Activated CD4-positive, alpha-beta T cell treated with anti-CD3 and anti-CD28 coated beads for 48 hours (primary cell): ENCODE data around the gene NTN4.
A peak's percentile ranks its signal among the peaks of the same experiment; 100 is the strongest.
"Not testable (repeated sequence)": the region's sequence is repeated elsewhere in the genome, so short reads cannot be mapped to it uniquely, and the experiment has no call there.

Experiments used
- DNase-seq: peaks from one replicate; pipeline ENCODE4 v3.0.0-alpha.2; 2020

The NTN4 gene

DNA sequence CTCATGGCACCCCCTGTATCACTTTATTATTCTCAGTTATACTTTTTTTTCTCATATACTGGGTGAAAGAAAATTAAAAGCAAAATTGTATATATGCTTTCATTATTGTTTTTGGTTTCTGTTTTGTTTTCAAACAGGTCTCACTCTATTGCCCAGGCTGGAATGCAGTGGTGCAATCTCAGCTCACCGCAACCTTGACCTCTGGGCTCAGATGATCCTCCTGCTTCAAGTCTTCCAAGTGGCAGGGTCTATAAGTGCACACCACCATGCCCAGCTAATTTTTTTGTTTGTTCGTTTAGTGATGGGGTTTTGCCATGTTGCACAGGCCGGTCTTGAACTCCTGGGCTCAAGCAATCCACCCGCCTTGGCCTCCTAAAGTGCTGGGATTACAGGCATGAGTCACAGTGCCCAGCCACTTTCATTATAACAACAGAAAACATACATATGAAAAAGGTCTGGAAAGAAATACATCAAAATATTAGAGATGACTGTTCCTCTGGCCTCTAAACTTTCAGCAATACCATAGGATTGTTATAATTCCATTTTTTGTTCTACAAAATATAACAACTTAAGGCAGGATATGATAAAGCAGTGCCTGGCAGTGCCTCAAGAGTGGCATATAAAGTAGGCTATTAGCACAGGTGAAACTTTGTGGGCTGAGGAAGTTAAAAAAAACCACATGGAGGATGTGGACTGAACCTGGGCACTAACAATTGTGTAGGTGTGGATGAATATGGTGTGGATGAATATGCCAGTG lies 5.8 kb upstream of the NTN4 start:
- DNase-seq = no peak

DNA sequence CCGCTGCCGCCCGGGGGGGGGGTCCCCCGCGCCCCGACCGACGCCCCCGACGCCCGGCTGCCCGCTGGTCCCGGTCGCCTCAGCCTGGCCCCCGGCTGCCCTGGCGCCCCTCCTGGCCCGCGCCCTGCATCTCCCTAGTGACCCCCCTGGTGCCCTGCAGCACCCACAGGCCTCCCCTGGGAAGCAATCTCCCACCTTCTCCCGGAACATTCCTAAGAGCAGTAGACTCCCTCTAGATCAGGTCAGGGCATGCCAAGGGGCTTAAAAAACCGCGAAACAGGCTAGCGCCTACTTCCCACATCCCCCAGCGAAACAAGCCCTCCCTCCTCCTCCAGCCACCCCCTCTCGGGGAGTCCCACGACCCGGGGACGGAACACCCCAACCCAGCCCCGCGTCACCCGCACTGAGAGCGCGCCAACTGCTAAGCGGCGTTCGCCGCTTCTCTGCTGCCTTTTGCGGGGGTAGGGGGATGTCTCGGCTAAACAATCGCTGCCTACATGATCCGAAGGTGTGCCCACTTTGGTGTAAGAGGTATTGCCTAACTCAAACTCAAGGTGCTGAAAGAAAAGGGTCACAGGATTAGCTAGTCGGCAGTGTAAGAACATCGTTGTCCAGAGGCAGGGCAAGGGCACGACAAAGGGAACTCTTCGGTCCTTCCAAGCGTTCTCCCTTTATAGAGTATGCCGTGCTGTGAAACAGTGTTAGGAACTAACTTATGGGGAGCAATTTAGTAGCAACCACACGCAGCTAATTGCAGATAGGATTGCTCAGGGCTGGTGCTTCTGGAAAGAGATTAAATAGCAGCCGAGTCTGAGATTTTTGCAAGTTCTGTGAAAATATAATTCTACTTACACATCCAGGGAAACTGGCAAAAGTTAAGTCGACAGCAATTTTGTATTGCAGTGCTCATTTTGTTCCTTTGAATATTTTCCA lies 619 bp upstream of the NTN4 start:
- DNase-seq = peak; percentile 28

DNA sequence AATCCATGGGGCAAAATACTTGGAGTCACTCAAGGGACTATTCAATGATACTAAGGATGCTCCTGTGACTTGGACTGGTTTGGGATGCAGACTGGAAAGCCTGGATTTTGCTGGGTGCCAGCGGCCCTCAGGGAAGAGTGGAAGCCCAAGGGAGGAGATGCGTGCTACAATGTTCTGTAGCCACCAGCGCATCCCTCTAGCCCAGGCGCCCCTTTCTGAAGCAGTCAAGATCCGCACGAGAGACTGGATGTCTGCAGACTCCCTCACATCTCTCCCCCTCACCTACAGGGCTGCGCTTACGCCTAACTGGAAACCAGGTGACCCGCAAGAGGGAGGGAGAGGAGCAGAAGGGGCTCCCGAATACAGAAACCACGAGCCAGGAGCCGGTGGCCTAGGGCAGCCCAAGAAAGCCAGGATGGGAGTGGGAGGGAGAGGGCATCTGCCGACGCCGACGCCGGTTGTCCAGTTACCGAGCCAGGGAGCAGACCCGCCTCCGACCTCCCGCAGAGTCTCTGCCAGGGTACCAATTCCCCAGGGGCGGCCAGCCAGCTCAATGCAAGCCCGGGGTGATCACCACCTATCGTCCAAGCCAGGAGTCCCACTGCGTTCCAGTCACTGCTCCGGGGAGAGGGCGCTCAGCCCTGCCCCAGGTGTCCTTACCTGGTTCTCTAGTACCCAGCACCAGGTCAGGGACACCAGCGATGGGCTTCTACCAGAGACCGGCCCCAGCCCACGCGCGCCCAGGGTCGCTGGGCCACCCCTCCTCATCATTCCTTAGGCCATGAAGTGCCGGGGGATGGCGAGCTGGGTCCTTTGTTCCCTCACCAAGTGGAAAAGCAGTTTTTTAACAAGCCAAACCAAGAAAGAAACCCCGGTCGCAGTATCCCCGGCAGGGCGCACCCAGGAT lies 1.2 kb downstream of the NTN4 start:
- DNase-seq = no peak

DNA sequence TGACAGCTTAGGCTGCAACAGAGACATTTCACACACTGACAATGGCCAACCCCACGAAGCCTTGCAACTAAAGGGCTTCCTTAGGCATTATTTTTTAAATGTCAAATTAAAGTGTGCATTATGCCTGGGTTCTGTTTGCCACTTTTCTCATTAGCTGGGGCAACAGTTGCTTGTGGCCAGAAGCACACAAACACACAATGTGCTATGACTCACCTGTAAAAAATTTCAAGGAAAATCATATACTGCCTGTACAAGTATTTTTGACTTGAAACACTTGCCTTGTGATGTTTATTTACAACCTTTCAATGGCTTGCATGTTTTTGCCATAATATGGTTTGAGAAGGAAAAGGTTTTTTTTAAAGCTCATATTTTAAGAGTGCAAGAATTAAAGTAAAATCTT lies 1.9 kb downstream of the NTN4 start:
- no peak for DNase-seq

DNA sequence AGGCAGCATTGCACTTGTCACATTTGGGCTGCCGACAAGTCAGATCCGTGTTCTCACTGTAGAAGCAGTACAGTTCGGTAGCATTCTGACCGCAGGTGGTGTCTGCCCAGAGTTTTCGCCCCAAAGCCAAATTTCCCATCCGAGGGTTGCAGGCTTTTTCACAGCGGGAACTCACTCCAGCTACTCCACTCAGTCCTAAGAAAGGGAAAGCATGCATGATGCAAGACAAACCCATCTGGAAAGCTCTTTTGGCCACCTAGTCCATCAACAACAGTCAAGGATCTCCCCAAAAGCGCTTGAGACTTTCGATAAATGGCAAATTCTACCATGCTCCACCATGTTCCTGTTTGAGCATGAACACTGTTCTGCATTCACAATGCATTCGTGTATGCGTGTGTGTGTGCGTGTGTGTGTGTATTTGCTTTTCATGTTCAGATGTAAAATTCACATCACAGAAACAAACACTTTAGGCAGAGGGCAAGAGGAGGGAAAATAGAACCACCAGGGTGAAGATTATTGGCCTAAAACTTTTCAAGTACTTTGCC lies 3.2 kb downstream of the NTN4 start:
- no peak for DNase-seq

DNA sequence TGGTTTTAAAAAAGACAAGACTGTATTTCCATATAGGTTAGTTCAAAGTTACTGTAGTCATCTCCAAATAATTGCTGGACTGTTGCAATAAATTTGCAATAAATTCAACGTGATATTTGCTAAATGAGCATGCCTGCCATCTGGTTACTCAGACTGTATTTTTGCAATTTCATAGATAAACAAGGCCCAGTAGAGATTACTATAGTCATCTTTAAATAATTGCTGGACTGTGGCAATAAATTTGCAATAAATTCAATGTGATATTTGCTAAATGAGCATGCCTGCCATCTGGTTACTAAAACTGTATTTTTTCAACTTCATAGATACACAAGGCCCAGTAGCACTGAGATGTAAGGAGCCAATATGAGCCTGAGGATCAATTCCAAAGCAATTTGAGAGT lies 5.6 kb downstream of the NTN4 start:
- DNase-seq = no peak

DNA sequence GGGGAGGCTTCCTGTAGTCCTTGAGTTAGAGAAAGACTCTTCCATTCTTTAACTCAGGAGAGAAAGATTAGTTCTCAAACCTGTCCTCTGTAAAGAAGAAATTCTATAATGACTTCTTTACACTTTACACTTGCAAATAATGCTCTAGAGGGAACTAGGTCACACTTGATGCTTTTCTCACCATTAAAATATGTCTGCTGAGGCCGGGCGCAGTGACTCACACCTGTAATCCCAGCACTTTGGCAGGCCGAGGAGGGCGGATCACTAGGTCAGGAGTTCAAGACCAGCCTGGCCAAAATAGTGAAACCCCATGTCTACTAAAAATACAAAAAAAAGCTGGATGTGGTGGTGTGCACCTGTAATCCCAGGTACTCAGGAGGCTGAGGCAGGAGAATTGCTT lies 6.3 kb downstream of the NTN4 start:
- DNase-seq = no peak

DNA sequence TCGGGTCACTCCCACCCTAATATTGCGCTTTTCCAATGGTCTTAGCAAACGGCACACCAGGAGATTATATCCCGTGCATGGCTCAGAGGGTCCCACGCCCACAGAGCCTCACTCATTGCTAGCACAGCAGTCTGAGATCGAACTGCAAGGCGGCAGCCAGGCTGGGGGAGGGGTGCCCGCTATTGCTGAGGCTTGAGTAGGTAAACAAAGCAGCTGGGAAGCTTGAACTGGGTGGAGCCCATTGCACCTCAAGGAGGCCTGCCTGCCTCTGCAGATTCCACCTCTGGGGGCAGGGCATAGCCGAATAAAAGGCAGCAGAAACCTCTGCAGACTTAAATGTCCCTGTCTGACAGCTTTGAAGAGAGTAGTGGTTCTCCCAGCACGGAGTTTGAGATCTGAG lies 15.1 kb downstream of the NTN4 start:
- DNase-seq = not testable (repeated sequence)

DNA sequence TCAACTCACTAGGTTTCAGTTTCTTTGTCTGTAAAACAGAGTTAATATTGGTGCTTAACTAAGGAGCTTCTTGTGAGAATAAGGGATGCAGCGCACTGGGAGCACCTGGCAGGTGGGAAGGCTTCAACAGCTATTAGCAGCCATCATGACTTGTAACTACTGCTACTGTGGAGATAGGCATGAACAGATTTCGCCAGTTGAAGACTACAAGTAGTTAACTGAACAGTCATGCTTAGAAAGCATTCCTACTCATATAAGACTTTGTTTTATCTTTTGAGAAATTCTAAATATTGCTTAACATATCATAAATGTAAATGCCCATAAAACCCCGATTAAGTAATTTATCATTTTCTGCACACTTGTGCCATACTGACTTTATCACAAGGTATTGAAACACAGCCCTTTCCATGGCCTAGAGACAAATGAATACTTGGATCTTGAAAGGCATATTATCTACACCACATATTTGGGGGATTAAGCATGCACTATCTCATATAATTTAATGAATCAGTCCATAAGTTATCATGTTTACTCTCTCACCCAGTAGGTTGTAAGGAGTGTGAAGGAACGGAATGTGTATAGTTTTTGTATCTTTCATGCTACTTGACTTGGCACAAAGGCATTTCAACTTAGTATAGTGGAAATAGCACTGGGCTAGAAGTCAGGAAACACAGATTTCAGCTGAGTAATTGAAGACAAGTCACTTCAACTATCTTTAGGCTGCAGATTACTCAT lies 16.1 kb downstream of the NTN4 start:
- no peak for DNase-seq

DNA sequence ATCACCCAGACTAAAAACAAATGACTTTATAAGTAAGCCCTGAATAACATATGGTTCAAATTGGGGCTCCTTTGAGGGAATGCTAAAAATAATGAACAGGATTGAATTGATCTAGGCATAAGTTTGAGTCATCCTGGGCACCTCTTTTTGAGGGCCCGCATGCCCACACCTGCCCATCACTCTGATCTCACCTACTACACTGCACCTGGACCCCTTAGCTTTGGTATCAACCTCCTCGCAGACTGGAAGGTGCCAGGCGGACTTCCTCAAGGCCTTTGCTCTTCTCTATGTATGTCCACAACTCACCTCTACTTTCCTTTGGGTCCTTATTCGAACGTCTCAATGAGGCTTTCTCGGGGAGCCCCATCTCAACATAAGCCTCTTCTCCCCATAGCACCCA lies 17.2 kb downstream of the NTN4 start:
- no peak for DNase-seq

DNA sequence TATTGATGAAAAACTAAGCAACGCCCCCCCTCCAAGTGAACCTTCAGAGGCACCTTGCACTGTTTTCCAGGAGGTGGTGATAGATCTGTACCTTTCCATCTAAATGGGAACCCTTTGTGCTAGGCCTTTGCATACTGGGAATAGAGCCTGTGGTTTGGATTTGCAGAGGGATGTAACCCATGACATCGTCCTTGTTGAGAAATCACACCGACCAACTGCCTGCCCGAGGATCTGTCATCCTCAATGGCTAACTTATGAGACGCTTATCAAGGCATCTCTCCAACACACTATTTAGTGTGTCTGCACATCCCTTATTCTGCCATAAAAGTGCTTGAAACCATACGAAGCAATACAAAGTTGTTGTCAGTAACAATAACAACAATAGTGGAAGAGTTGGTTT lies 22.9 kb downstream of the NTN4 start:
- no peak for DNase-seq

DNA sequence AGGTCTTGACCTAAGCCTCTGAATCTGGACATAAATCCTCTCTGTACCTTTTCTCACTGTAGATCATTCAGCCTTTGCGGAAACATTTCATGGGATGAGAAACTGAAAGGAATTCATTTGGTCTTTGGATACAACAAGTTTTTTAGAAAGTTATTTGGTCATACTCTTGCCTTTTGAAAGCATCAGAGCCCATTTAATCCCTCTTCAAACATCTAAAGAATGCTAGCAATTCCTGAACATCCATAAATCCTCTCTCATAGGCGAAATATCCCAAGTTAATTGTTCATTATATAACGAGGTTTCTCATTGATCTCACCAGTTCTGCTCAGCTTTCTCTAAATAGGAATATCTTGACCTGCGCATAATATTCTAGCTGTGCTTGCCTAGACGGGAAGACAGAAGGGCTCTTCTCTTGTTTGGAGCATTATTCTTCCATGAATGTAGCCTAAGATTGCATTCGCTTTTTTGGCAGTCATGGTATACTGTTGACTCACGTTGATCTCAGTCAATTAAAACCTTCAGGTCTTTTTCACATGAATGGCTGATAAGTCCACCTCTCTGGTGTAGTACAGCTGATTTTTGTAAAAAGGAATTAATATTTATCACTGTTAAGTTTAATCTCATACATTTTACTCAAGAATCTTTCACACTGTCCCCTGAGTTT lies 24.1 kb downstream of the NTN4 start:
- no peak for DNase-seq

DNA sequence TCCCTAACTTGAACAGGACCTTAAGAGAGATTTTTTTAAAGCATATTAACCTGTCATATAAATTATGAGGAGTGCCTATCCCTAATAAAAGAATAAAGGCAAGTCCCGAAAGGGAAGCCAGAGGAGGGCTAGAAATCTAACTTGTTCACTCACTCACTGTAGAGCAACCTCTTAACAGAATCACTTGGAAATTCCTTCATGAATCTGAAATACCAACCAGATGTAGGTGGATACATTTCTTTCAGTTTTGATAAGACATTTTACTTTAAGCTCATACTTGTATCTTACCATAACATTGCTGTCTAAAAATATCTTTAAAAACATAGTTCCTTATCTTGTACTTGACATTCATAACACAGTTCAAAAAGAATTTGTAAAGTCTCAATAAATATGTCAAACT lies 25.7 kb downstream of the NTN4 start:
- DNase-seq = no peak

DNA sequence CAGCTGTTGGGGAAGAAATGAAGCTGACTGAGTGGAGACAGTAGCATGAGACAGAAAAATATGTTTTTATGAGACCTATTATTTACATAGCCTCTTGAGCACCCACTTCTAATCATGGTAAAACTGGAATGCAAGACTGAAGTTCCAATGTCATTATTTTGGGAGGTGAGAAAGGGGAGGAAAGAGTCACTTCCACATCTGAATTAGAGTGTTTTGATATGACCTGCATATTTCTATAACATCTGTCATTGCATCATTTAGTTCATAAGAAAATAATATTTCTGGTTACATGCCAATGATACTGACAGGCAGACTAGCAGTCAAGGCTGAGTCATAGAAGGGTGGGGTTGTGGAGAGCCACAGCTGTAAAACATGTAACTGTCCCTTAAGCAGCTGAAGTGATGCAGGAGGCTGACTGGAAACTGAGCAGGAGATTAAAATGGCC lies 26.7 kb downstream of the NTN4 start:
- peak; percentile 4 for DNase-seq

DNA sequence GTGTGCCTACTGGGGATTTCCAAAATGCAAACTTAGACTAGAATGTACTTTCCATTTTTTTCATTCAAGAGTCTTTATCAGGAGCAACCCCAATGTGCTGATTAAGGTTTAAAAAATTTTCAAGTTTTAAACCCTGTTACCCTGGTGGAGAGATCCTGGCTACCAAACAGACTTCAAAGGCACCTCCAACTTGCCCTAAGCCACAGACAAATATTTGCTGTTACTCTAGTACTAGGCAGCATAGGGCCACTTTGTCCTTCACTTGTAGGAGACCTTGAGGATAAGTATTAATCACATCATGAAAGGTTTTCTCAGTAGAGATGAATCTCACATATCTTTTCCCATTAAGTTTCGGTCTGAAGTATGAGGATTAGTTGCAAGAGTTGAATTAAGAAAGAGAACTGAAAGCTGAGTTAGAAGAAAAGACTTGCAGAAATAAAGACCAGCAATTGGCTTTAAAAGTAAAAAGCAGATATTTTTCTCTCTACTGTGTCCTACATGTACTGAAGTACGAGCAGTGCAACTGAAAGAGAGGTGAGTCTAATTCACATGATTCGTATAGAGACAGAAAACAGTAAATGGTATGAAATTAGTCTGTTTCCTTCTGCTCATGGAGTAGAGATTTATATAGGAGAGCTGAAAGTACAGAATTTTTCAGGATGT lies 28.3 kb downstream of the NTN4 start:
- DNase-seq = no peak

DNA sequence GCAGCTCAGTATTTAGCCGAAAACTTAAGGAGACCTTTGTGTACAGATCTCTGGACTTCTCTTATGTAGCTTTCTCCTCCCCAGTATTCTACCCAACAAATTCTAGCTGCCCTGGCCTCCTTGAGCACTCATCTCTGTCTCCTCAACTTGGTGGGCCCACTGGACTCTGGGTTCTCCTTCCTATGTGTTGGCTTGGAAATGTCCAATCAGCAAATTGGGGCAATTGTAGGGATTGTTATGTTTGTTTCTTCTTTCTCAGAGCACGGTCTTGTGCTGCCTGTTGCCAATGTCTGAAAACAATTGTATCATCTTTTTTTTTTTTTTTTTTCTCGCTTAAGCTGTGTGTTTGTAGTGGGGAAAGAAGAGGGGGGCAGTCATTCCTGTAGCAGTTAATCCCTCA lies 30.2 kb downstream of the NTN4 start:
- DNase-seq = no peak

DNA sequence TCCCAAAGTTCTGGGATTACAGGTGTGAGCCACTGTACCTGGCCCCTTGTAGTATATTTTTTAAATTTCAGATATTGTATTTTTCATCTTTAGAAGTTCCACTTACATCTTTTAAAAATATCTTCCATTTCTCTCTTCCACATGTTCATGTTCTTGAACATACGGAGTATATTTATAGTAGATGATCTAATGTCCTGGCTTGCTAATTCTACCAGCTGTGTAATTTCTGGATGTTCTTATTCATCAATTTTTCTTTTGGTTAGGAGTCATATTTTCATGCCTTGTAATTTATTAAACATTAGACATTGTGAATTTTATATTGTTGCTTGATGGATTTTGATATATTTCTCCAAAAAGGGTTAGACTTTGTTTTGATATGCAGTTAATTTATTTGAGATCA lies 30.8 kb downstream of the NTN4 start:
- no peak for DNase-seq

DNA sequence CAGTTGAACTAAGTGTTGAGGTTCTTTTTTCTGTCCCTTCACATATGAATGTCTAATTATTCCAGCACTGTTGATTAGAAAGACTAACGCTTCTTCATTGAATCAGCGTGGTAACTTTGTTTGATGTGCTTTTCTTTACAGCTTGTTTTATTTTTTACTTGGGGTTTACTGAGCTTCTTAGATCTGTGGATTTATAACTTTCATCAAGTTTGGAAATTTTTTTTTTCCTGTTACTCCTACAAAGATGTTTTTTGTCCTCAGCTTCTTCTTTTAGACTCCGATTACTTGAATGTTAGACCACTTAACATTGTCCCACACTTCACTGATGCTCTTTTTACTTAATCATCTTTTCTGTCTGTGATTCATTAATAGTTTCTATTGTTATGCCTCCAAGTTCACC lies 31.5 kb downstream of the NTN4 start:
- DNase-seq = no peak

DNA sequence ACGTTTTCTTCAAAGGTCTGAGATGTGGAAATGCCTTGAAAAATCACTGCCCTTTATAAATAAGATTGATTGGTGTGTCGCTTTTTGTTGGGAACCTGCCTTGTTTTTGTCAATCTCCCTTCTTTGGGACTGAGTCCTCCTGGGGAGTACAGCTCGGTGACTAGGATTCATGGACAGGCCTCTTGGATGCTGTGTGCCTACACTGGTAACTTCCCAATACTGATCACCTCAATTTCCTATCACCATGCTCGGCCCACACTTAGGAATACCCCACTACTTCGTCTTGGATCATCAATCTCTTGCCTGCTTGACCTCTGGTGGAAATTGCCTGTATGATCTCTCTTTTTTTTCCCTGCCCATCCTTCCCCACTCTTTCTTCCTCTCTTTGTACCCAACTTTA lies 34.2 kb downstream of the NTN4 start:
- no peak for DNase-seq

DNA sequence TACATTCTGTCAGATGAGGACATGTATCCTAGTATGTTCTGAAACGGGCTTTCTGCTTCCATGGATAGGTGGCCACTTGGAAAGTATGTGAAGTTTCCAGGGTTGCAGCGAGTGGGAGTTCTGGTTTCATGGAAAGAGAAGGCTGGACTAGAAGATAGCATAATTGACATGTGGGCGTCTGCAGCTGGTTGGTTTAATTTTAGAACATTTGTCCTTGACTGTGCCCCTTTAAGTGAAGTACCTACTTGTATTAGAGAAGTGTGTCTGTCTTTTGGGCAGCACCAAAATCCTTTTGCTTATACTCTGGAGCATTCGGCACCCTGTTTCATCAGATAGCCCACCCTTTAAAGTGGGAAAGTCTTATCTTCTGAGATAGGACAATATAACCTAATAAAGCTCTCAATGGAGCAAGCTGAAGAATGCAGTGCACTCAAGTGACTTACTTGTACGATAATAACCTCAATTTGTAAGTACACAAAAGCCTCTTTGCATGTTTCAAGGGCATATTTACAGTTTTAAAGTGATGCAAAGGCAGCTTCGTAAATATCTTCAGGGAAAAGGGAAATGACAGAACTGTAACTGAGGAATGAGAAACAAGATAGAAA lies 35.2 kb downstream of the NTN4 start:
- no peak for DNase-seq

DNA sequence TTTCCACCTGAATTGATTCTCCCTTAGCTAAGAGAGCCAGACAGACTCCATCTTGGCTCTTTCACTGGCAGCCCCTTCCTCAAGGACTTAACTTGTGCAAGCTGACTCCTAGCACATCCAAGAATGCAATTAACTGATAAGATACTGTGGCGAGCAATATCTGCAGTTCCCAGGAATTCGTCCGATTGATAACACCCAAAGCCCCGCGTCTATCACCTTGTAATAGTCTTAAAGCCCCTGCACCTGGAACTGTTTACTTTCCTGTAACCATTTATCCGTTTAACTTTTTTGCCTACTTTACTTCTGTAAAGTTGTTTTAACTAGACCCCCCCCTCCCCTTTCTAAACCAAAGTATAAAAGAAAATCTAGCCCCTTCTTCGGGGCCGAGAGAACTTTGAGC lies 44.5 kb downstream of the NTN4 start:
- not testable (repeated sequence) for DNase-seq
